H1 (cell line): ENCODE measurements around the gene HID1. TPM values are rescaled to one million over a fixed set of nuclear protein-coding genes. Genes with fewer than 3 reads are reported as not detected.

ENCODE experiments used
- CTBP2 ChIP-seq: IDR thresholded peaks from 2 replicates; pipeline ENCODE4 v1.7.0; 2011; ENCODE audit warnings: borderline replicate concordance, mild to moderate bottlenecking, moderate library complexity, mixed read lengths, low read length; ENCODE audit not compliant: insufficient read depth, insufficient read length
- RBBP5 ChIP-seq: IDR thresholded peaks from 2 replicates; pipeline ENCODE4 v1.7.1; 2012; ENCODE audit warnings: low read depth, mild to moderate bottlenecking, inconsistent platforms, low read length, moderate library complexity, borderline replicate concordance
- RFX5 ChIP-seq: IDR thresholded peaks from 2 replicates; pipeline ENCODE4 v1.6.1; 2011; ENCODE audit warnings: low read depth, low read length, improper control_type of control experiment, borderline replicate concordance
- SUZ12 ChIP-seq: fragments of 200-600 bp; sonication (generic); IDR thresholded peaks from 2 replicates; pipeline ENCODE4 v1.6.1; 2012; ENCODE audit warnings: mild to moderate bottlenecking, inconsistent platforms, low read length, moderate library complexity, mixed read lengths
- ZNF274 ChIP-seq: IDR thresholded peaks from 2 replicates; pipeline ENCODE4 v1.7.0; 2012; ENCODE audit warnings: low read length, borderline replicate concordance; ENCODE audit errors: extremely low read depth
- polyA plus RNA-seq, 7 experiments: library from polyadenylated mRNA; depleted of rRNA in 3 of 7; stranded (reverse) in 5 of 7; unstranded in 2 of 7; fragments of >200 nt in 5 of 7; fragments of 200-250 nt in 2 of 7; gene quantifications; 1 replicate in 5 of 7; 2 replicates in 1 of 7; 4 replicates in 1 of 7; pipeline versions ENCODE4 v1.2.1 to v1.2.3, GENCODE V29; 2011 to 2013; ENCODE audit warnings: missing spikeins in 2 of 7, mixed read lengths in 2 of 7
- total RNA-seq: library from RNA; stranded (reverse); fragmentation: NEBNext Ultra II Directional; extraction: Animal tissue kit (Norgen Biotek cat#: 25700); gene quantifications from 2 replicates; pipeline ENCODE4 v1.2.1, GENCODE V29; 2021
- TF ChIP-seq, protein P1 (sequence below): fragments of 300-600 bp; sonication (generic); IDR thresholded peaks from 2 replicates; pipeline ENCODE4 v1.7.1; 2012; ENCODE audit warnings: low read length, moderate library complexity, mild to moderate bottlenecking, inconsistent platforms; ENCODE audit not compliant: insufficient replicate concordance

Gene HID1
- total and polyA plus RNA-seq, 2 of the 8 experiments (the other 6 are each of a cell fraction or from before 2014, with no cell fraction given): 15.1 to 25.9 TPM

- TF ChIP-seq CTBP2 (no peak), SUZ12 (no peak), RFX5 (no peak), RBBP5 (no peak), ZNF274 (no peak)
- TF ChIP-seq, protein P1, sequence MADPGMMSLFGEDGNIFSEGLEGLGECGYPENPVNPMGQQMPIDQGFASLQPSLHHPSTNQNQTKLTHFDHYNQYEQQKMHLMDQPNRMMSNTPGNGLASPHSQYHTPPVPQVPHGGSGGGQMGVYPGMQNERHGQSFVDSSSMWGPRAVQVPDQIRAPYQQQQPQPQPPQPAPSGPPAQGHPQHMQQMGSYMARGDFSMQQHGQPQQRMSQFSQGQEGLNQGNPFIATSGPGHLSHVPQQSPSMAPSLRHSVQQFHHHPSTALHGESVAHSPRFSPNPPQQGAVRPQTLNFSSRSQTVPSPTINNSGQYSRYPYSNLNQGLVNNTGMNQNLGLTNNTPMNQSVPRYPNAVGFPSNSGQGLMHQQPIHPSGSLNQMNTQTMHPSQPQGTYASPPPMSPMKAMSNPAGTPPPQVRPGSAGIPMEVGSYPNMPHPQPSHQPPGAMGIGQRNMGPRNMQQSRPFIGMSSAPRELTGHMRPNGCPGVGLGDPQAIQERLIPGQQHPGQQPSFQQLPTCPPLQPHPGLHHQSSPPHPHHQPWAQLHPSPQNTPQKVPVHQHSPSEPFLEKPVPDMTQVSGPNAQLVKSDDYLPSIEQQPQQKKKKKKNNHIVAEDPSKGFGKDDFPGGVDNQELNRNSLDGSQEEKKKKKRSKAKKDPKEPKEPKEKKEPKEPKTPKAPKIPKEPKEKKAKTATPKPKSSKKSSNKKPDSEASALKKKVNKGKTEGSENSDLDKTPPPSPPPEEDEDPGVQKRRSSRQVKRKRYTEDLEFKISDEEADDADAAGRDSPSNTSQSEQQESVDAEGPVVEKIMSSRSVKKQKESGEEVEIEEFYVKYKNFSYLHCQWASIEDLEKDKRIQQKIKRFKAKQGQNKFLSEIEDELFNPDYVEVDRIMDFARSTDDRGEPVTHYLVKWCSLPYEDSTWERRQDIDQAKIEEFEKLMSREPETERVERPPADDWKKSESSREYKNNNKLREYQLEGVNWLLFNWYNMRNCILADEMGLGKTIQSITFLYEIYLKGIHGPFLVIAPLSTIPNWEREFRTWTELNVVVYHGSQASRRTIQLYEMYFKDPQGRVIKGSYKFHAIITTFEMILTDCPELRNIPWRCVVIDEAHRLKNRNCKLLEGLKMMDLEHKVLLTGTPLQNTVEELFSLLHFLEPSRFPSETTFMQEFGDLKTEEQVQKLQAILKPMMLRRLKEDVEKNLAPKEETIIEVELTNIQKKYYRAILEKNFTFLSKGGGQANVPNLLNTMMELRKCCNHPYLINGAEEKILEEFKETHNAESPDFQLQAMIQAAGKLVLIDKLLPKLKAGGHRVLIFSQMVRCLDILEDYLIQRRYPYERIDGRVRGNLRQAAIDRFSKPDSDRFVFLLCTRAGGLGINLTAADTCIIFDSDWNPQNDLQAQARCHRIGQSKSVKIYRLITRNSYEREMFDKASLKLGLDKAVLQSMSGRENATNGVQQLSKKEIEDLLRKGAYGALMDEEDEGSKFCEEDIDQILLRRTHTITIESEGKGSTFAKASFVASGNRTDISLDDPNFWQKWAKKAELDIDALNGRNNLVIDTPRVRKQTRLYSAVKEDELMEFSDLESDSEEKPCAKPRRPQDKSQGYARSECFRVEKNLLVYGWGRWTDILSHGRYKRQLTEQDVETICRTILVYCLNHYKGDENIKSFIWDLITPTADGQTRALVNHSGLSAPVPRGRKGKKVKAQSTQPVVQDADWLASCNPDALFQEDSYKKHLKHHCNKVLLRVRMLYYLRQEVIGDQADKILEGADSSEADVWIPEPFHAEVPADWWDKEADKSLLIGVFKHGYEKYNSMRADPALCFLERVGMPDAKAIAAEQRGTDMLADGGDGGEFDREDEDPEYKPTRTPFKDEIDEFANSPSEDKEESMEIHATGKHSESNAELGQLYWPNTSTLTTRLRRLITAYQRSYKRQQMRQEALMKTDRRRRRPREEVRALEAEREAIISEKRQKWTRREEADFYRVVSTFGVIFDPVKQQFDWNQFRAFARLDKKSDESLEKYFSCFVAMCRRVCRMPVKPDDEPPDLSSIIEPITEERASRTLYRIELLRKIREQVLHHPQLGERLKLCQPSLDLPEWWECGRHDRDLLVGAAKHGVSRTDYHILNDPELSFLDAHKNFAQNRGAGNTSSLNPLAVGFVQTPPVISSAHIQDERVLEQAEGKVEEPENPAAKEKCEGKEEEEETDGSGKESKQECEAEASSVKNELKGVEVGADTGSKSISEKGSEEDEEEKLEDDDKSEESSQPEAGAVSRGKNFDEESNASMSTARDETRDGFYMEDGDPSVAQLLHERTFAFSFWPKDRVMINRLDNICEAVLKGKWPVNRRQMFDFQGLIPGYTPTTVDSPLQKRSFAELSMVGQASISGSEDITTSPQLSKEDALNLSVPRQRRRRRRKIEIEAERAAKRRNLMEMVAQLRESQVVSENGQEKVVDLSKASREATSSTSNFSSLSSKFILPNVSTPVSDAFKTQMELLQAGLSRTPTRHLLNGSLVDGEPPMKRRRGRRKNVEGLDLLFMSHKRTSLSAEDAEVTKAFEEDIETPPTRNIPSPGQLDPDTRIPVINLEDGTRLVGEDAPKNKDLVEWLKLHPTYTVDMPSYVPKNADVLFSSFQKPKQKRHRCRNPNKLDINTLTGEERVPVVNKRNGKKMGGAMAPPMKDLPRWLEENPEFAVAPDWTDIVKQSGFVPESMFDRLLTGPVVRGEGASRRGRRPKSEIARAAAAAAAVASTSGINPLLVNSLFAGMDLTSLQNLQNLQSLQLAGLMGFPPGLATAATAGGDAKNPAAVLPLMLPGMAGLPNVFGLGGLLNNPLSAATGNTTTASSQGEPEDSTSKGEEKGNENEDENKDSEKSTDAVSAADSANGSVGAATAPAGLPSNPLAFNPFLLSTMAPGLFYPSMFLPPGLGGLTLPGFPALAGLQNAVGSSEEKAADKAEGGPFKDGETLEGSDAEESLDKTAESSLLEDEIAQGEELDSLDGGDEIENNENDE: no peak
Observed at GRCh38 chr17:74952431-74953133, 20.0 kb downstream of the HID1 start (continued).
